NCI-H526 (cell line): ENCODE data around the gene RNF20.
"Not testable (repeated sequence)": the region's sequence is repeated elsewhere in the genome, so short reads cannot be mapped to it uniquely, and the experiment has no call there.

Experiments
- DNase-seq, 2 experiments: peaks; one replicate each; lab custom pipeline; 2025; lab: John Stamatoyannopoulos, UW

The RNF20 gene

GRCh38 chr9:101530076-101530711, 3.5 kb upstream of the RNF20 start:
- DNase-seq: peak in 1 of 2 experiments; percentile 72

DNA sequence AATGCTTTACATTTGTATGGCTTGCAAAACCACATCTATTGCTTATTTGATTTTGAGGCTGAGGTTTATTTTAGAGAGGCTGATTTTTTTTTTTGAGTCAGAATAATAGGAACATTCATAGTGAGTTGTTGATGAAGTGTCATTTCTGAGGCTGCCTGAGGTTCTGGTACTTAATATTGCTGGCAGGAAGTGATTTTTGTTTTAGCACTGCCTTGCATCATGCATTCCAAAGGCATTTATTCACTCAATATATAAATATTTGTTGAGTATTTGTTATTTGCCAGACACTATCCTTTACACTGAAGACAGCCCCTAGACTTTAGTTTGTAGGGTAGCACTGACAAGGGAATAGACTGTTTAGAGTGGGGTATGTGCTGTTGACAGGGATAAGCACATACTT, 2.7 kb downstream of the RNF20 start:
- no peak for DNase-seq

DNA sequence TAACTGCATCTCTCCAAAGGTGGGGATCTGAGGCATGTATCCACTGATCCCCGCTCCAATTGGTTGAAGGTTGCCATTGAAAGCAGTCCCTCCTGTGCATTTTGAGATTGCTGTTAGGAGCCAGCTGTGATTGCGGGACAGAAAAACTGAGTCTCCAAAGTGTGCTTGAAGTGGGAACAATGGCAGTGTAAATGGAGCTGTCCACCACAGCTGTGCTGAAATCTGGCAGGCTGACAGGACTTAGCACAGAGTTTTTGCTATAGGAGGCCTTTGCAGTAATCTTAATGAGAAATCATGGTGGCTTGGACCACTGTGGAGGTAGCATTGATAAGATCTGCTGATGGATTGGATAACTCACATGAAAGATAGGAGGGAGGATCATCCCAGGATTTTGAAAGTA, 3.3 kb downstream of the RNF20 start:
- DNase-seq: no peak

DNA sequence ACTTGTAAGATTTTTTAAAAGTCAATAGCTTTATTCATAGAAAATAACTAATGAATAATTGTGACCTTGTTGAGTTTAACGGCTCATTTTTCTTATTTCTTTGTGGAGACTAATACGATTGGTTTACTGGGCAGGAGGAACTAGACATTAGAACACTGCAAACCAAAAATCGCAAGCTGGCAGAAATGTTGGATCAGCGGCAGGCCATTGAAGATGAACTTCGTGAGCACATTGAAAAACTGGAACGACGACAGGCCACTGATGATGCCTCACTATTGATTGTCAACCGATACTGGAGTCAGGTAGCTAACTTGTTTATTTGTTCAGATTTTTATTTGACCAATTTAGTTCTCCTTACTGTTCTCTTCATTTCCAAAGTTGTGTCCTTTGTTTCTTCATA, 6.4 kb downstream of the RNF20 start:
- DNase-seq: no peak

- no peak for DNase-seq
Observed at GRCh38 chr9:101543098-101543735, 9.6 kb downstream of the RNF20 start.

GRCh38 chr9:101549472-101550098, 15.9 kb downstream of the RNF20 start:
- DNase-seq: not testable (repeated sequence)

- DNase-seq: no peak
Observed at GRCh38 chr9:101561740-101562139, 28.1 kb downstream of the RNF20 start.

DNA sequence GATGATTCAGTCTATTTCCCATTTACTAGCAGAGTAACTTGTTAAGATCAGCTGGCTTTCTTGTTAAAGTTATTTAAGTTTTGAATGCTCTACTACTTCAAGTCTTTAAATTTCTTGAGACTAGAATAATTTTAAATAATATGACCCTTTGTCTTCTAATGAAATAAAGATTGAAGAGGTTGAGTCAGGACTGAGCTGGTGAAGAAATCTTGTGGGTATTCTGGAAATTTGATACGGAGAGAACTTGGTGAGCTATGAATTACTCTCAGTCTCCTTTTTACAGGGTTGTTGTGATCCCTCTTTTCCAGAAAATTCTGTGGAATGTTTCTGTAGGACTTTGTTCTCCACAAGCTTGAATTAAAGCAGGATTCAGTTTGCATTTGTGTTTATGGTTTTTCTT, 29.3 kb downstream of the RNF20 start:
- no peak for DNase-seq

GRCh38 chr9:101564252-101564651, 30.6 kb downstream of the RNF20 start:
- no peak for DNase-seq

DNA sequence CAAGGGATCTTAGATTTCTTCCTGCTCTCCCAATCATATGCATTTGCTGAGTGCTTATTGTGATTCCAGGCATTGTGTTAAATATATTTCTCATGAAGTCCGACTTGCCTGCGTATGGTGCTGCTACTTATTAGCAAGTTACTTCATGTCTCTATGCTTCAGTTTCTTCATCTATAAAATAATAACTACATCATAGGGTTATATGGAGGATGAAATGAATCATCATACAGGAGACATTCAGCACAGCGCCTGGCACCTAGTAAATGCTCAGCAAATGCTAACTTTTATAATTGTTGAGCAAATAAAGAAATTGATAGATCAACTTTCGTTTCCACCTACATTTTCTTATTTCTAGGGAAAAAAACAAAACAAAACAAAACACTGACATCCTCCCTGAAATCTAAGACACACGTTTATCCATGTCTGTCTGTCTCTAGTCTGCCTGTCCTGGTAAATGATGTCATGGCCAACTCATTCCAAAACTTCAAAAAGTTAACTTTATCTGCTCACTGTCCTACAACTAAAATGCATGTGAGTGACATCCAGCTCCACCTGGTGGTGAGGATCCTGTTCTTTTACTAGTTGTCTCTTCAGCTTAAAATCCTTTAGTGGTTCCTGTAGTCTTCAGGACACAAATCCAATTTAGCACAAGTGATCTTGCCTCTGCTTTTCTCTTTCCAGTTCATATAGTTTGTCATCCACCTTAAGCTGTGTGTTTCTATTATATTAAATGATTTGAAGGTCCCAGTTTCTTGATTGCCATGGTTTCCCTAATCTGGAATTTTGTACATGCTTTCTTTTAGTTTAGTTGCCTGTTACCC, 33.5 kb downstream of the RNF20 start:
- DNase-seq: peak in 1 of 2 experiments; percentile 28

DNA sequence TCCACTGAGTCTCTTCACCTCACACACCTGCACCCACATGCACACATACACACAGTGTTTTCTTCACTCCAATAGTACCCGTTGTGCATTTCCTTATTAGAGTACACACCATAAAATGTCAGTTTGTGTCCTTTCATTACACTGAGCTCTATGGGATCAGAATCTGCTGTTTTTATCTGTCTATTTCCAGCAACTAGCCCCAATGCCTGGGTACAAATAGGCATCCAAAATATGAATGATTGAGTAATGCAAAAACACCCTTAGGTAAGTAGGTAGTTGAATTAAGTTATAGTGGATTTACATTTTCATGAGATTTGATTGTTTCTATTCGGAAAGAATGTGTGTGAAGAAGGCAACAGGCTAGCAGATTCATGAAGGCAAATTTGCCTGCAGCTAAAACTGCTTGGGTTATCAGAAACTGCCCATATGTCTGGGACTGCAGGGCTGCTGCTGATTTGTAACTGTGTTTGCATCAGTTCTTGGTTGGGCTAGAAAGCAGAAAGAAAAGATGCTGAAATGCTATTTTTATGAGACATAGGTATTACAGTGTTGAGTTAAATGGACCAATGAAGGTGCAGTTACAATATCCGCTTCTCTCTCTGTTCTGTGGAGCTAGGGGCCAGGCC, 34.2 kb downstream of the RNF20 start:
- no peak for DNase-seq

DNA sequence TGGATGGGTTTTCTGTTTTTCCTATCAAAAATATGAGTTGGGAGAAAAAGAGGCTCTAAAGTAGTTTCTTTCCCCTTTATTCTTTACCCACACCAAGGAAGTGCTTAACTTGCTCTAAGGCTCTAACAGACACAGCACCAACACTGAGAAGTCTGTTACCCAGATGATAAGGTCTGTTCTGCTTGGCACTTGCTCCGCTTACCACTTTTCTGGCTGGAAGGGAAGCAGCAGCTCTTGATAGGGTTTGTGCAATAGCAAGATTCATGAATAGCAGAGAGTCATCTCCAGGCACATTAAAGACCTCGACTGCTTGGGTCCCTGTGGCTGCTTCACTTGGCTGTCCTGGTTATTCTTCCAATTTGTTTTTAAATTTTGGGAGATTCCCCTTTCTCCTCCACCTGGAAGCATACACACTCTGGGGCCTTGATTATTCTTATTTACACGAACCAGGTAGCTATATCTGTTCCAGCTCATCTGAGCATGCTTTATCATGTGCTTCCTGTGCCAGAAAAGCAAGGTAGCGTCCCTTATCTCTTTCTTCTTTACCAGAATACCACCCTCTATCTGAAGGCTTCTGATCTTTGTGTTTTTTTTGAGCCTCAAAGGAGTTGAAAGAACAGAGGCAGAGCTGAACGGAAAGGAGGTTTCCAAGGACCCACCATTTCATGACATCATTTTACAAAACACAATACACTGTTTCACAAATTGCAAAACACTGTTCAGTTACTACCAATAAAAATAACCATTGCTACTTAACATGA, 36.3 kb downstream of the RNF20 start:
- DNase-seq: no peak

- no peak for DNase-seq
Observed at GRCh38 chr9:101571114-101571513, 37.5 kb downstream of the RNF20 start.

- DNase-seq: no peak
Observed at GRCh38 chr9:101572316-101572715, 38.7 kb downstream of the RNF20 start.

DNA sequence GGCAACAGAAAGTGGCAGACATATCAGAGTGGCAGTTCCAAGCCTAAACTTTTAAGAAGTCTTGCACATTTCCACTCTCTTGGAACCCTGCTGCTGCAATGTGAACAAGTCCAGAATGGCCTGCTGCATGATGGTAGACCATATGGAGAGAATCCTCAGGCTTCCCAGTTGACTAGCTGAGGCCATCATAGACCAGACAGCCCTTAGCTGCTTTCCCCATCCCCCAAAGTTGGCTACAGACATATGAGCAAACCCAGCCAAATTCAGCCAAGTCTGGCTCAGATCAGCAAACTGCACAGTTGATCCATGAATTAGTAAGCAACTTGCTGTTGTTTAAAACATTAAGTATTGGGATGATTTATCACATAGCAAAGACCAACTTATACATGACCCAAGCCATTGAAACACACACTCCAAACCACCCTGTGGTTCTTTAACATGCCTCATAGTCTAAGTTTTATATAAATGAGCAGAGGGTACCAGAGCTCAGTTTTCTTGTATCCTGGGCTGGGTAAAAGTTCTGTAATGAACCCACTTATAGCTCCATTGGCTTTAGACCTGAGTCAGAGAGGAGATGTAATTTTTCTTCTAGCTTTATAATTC, 41.2 kb downstream of the RNF20 start:
- no peak for DNase-seq

DNA sequence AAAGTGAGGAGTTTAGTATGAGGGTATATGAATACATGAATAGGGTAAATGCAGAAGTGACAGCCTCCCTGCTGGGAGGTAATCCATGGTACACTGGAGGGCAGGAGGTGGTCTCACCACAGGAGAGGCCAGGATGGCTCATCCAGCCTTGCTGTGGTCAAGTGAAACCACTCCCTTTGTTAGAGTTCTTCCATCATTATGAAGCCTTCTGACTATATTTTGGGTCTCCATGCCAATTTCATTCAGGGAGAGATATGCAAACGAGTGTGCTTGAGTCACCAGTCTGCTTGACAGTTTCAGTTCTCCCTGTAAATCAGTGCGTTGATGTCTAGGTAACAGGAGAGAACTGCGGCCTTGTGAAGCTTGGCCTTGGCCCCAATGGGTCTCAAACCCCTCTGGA, 44.7 kb downstream of the RNF20 start:
- no peak for DNase-seq

- no peak for DNase-seq
Observed at GRCh38 chr9:101579711-101580545, 46.3 kb downstream of the RNF20 start.

DNA sequence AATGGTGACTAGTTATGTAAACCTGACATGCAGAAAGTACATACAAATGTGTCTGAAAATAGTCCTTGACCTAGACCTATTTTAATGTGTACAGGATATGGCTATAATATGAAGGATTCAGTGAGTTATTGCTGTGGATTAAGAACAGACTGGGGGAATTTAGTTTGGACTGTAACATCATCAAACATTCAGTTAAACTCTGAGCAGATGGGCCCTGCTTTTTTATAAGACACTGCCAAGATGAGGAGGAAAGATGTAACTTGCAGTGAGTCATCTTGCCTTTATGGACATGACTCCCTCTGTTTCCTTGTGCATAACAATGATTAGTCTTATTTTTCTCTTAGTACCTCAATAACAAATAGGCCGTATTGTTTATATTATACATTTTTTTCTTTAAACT, 48.9 kb downstream of the RNF20 start:
- DNase-seq: no peak

DNA sequence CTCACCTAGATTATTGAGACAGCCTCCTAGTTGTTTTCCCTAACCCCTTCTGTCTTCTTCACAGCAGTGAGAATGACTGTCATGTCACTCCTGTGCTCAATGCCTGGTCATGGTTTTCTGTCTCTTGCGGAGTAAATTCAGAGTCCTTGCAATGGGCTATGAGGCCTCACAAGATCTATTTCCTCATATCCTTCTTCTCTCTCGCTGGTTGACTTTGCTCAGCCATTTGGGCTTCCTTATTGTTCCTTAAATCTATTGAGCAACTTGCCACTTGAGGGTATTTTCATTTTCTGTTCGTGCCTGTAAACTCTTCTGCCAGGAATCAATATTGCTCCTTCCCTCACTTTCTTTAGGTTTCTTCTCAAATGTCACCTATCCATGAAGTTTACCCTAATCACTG, 52.1 kb downstream of the RNF20 start:
- DNase-seq: no peak

DNA sequence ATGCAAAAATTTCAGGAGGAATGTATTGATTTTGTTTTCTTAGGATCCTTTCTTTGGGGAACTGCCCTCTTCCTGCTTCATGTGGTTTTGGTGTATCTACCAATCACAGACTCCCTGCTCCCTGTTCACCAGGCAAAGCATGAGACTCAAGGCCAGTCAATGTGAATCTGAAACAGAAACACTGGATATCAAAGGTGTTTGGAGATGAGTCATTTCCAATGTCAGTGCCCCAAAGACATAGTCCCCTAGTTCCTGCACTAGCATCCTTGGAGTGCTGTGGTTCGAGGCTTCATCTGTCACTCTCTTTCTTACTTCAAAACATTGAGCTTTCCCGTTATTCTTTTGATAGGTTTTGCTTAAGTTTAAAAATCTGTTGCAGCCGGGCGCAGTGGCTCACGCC, 53.0 kb downstream of the RNF20 start:
- no peak for DNase-seq
